LNCAP (cell line): ENCODE data around the gene CD3E.

Source experiments
- TF ChIP-seq, protein P1 (sequence below): fragments of 450-650 bp; IDR thresholded peaks from 2 replicates; pipeline ENCODE4 v1.5.1; 2017; ENCODE audit warnings: mild to moderate bottlenecking

Gene CD3E

DNA sequence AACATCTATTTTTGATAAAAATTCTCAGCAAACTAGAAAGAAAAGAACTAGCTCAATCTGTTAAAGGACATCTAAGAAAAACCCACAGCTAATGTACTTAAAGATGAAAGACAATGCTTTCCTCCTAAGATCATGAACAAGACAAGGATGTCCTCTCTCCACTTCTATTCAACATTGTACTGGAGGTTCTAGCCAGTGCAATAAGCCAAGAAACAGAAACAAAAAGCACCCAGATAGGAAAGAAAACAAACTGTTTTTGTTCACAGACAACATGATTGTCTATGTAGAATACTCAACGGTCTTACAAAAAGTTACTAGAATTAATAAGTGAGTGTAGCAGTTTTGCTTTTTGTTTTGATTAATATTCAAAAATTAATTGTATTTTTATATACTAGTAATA is 30.2 kb downstream of the CD3E start:
- TF ChIP-seq, protein P1, sequence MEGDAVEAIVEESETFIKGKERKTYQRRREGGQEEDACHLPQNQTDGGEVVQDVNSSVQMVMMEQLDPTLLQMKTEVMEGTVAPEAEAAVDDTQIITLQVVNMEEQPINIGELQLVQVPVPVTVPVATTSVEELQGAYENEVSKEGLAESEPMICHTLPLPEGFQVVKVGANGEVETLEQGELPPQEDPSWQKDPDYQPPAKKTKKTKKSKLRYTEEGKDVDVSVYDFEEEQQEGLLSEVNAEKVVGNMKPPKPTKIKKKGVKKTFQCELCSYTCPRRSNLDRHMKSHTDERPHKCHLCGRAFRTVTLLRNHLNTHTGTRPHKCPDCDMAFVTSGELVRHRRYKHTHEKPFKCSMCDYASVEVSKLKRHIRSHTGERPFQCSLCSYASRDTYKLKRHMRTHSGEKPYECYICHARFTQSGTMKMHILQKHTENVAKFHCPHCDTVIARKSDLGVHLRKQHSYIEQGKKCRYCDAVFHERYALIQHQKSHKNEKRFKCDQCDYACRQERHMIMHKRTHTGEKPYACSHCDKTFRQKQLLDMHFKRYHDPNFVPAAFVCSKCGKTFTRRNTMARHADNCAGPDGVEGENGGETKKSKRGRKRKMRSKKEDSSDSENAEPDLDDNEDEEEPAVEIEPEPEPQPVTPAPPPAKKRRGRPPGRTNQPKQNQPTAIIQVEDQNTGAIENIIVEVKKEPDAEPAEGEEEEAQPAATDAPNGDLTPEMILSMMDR: no peak

DNA sequence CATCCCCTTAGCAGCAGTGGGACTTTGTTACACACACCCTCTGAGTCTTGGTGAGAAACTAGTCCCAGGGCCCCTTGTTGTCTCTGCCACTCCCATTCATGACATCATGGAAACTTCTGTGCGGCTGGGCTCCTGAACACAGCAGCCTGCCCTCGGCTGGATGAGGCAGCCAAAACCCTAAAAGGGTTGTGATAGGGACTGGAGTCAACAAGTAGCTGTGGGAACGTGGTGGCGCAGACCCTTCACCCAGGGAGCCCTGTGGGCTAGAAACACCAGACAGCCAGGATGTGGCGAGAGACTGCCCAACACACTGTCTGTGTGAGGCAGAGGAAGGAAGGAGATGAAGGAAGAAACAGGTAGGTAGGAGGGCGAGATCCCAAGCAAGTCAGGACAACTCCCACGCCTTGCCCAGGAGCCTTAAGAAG is 34.1 kb downstream of the CD3E start:
- TF ChIP-seq, protein P1: no peak

DNA sequence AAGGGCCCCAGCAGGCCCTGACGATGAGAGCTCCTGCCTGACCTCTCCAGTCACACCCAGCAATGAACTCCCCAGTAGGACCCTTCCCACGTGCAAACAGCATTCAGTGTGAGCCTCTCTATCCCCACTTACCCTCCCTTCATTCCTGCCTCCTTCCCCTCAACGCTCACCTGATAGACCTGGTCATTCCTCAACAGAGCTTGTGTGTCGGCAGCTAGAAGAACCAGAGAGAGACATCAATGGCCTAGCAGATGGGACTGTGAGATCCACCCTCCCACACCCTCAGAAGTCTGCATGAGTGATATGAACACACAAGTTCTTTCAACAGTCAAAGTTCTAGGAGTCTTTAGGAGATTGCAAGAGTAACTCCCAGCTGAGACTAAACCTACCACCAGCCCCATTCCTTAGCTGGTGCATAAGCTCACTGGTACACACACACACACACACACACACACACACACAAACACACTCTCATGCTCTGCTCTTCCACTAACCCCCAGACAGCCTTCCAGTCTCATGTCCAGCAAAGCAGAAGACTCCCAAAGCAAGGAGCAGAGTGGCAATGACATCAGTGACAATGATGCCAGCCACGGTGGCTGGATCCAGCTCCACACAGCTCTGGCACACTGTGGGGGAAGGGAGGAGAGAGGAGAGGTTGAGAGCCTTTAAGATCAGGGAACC is 34.9 kb downstream of the CD3E start:
- TF ChIP-seq, protein P1: no peak

DNA sequence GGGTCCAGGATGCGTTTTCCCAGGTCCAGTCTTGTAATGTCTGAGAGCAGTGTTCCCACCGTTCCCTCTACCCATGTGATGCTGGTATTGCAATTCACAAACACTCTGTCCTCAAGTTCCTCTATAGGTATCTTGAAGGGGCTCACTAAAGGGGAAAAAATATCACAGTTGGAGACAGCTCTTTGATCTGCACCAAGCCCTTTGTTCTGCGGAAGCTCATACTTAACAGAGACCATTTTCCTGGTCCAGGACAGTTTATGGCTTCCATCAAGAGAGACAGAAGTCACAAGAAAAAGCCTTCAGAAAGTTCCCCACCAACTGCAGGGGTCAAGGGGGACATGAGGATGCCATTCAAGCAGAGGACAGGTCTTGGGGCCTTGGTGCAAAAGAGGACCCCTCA is 35.9 kb downstream of the CD3E start:
- TF ChIP-seq, protein P1: no peak

DNA sequence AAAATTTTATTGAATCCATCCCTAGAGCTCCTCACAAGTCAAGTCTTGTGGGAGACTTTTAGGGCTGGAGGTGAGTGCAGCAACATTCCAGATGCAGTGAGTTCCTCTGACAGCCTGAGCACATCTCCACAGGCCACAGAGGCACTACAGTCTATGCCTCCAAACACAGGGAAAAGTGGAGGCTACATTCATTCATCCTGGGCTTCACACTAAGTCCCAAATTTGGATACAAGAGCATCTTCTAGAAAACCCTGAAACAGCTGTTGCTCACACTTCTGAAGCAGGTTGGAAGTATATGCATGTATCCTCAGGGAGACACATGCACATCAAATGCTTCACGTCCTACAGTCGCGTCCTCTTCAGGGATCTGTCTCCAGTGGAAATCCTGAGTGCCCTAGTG is 36.7 kb downstream of the CD3E start:
- TF ChIP-seq, protein P1: no peak

DNA sequence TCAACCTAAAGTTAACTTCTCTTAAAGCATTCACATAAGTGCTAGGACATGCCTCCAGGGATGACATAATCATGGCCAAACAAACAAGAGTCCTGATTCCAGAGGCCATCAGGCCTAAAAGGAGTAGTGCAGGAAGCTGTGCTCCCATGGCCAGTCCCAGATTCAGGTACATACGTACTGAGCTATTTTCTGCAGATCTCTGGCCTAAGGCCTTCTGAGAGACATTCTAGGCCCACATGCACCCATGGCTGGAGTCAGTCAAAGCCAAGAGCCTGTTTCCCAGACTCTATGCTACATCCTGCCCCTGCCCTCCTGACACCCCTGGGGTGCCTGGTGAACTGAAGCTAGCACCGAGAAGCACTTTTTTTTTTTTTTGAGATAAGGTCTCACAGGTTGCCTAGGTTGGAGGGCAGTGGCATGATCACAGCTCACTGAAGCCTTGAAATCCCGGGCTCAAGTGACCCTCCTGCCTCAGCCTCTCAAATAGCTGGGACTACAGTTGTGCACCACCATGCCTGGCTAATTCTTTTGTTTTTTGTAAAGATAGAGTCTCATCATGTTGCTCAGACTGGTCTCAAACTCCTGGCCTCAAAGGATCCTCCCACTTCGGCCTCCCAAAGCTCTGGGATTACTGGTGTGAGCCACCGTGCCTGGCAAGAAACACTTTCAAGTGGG is 37.4 kb downstream of the CD3E start:
- TF ChIP-seq, protein P1: no peak

DNA sequence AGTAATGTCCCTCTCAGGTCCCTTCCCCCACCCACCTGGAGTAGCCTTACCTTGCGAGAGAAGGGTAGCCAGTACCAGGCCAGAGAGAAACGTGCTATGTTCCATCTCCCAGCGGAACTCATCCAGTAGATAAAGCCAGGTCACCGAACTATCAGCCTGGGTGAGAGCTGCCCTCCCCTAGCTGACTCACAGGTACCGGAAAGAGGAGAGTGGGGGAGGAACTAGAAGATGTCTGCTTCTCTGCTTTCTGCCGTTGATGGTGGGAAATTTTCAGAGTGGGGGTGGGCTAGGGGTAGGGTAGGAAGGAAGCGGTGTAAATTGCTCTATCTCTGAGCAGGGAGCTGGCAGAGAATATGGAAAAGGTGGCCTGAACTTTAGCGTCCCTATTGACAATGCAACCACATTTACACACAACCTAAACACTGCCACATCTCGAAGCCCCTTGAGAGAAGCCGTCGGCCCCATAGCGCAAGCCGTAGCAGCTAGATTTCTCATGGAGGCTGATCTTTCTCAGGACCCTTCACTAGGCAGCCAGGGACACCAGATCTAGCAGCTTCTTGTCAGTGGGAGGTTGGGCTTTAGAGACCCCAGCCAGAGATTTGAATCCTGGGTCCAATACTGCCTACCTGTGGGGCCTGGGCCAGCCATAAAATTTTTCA is 38.1 kb downstream of the CD3E start, which contains the start of gene CD3D:
Gene CD3D (minus strand): TSS at position 203 of the 659 bp plus-strand sequence. CDS start 98 bp downstream, at position 105.
- TF ChIP-seq, protein P1: no peak
